Measurements from ENCODE around the gene BATF2.

BATF2 gene

GRCh38 chr11:64996710-64997380 lies at the start of gene BATF2:
BATF2 (minus strand) TSS chr11:64996971; CDS start chr11:64996914, 57 bp downstream.
- Histone ChIP-seq H3K4me3 (ENCODE audit: low read length) (peak within 1 kb of the TSS; percentile 58), H3K36me3 (ENCODE audit: control insufficient read depth, insufficient read depth, low read length) (no peaks in the 10 kb centered on the region), H3K4me1 (ENCODE audit: control insufficient read depth, insufficient read depth, low read length) (peaks cover 24% of the 10 kb centered on the region), H3K9ac (ENCODE audit: low read length) (peak within 1 kb of the TSS; percentile 80), H3K9me3 (ENCODE audit: control insufficient read depth, low read length) (no peaks in the 10 kb centered on the region), H3K27me3 (ENCODE audit: control insufficient read depth, insufficient read depth, low read length) (no peaks in the 10 kb centered on the region)

GRCh38 chr11:65045728-65046127 lies 49.0 kb upstream of the BATF2 start:
- H3K27me3 ChIP-seq (ENCODE audit: control insufficient read depth, insufficient read depth, low read length): no peaks in the 10 kb centered on the region
- H3K36me3 ChIP-seq (ENCODE audit: control insufficient read depth, insufficient read depth, low read length): peaks cover 6% of the 10 kb centered on the region
- no peaks in the 10 kb centered on the region for H3K9me3 ChIP-seq (ENCODE audit: control insufficient read depth, low read length)
- H3K4me1 ChIP-seq (ENCODE audit: control insufficient read depth, insufficient read depth, low read length): peaks cover 11% of the 10 kb centered on the region
- no peak overlapping the region for H3K4me3 ChIP-seq (ENCODE audit: low read length)
- H3K9ac ChIP-seq (ENCODE audit: low read length): no peak overlapping the region

GRCh38 chr11:65045061-65045460 lies 48.3 kb upstream of the BATF2 start:
- Histone ChIP-seq H3K9ac (ENCODE audit: low read length) (no peak overlapping the region), H3K27me3 (ENCODE audit: control insufficient read depth, insufficient read depth, low read length) (no peaks in the 10 kb centered on the region), H3K9me3 (ENCODE audit: control insufficient read depth, low read length) (no peaks in the 10 kb centered on the region), H3K4me1 (ENCODE audit: control insufficient read depth, insufficient read depth, low read length) (peaks cover 11% of the 10 kb centered on the region), H3K36me3 (ENCODE audit: control insufficient read depth, insufficient read depth, low read length) (peaks cover 6% of the 10 kb centered on the region), H3K4me3 (ENCODE audit: low read length) (no peak overlapping the region)

GRCh38 chr11:65043881-65044501 lies 47.2 kb upstream of the BATF2 start:
- Histone ChIP-seq H3K36me3 (ENCODE audit: control insufficient read depth, insufficient read depth, low read length) (peaks cover 6% of the 10 kb centered on the region), H3K4me1 (ENCODE audit: control insufficient read depth, insufficient read depth, low read length) (peaks cover 11% of the 10 kb centered on the region), H3K4me3 (ENCODE audit: low read length) (no peak overlapping the region), H3K9me3 (ENCODE audit: control insufficient read depth, low read length) (no peaks in the 10 kb centered on the region), H3K27me3 (ENCODE audit: control insufficient read depth, insufficient read depth, low read length) (no peaks in the 10 kb centered on the region), H3K9ac (ENCODE audit: low read length) (no peak overlapping the region)

- Histone ChIP-seq H3K9me3 (ENCODE audit: control insufficient read depth, low read length) (no peaks in the 10 kb centered on the region), H3K27me3 (ENCODE audit: control insufficient read depth, insufficient read depth, low read length) (no peaks in the 10 kb centered on the region), H3K4me3 (ENCODE audit: low read length) (no peak overlapping the region), H3K36me3 (ENCODE audit: control insufficient read depth, insufficient read depth, low read length) (peaks cover 6% of the 10 kb centered on the region), H3K4me1 (ENCODE audit: control insufficient read depth, insufficient read depth, low read length) (peaks cover 6% of the 10 kb centered on the region), H3K9ac (ENCODE audit: low read length) (no peak overlapping the region)
These were observed 46.1 kb upstream of the BATF2 start for GRCh38 chr11:65042891-65043290.

- peak within 1 kb of the TSS; percentile 71 for H3K4me3 ChIP-seq (ENCODE audit: low read length)
- H3K9ac ChIP-seq (ENCODE audit: low read length): peak within 1 kb of the TSS; percentile 65
- peaks cover 6% of the 10 kb centered on the region for H3K36me3 ChIP-seq (ENCODE audit: control insufficient read depth, insufficient read depth, low read length)
- H3K27me3 ChIP-seq (ENCODE audit: control insufficient read depth, insufficient read depth, low read length): no peaks in the 10 kb centered on the region
- no peaks in the 10 kb centered on the region for H3K9me3 ChIP-seq (ENCODE audit: control insufficient read depth, low read length)
- H3K4me1 ChIP-seq (ENCODE audit: control insufficient read depth, insufficient read depth, low read length): no peaks in the 10 kb centered on the region
These were observed 44.3 kb upstream of the BATF2 start, which contains the start of gene SAC3D1 for GRCh38 chr11:65040847-65041622. SAC3D1 (plus strand) TSS chr11:65041210; CDS start chr11:65041293, 83 bp downstream.

GRCh38 chr11:65040520-65040846 lies 43.7 kb upstream of the BATF2 start:
- Histone ChIP-seq H3K27me3 (ENCODE audit: control insufficient read depth, insufficient read depth, low read length) (no peaks in the 10 kb centered on the region), H3K36me3 (ENCODE audit: control insufficient read depth, insufficient read depth, low read length) (peaks cover 5% of the 10 kb centered on the region), H3K9ac (ENCODE audit: low read length) (peak overlapping the region; percentile 65), H3K9me3 (ENCODE audit: control insufficient read depth, low read length) (no peaks in the 10 kb centered on the region), H3K4me1 (ENCODE audit: control insufficient read depth, insufficient read depth, low read length) (no peaks in the 10 kb centered on the region), H3K4me3 (ENCODE audit: low read length) (peak overlapping the region; percentile 71)

GRCh38 chr11:65036931-65037330 lies 40.2 kb upstream of the BATF2 start:
- H3K9ac ChIP-seq (ENCODE audit: low read length): no peak overlapping the region
- peaks cover 3% of the 10 kb centered on the region for H3K36me3 ChIP-seq (ENCODE audit: control insufficient read depth, insufficient read depth, low read length)
- no peak overlapping the region for H3K4me3 ChIP-seq (ENCODE audit: low read length)
- H3K4me1 ChIP-seq (ENCODE audit: control insufficient read depth, insufficient read depth, low read length): no peaks in the 10 kb centered on the region
- H3K27me3 ChIP-seq (ENCODE audit: control insufficient read depth, insufficient read depth, low read length): no peaks in the 10 kb centered on the region
- no peaks in the 10 kb centered on the region for H3K9me3 ChIP-seq (ENCODE audit: control insufficient read depth, low read length)

GRCh38 chr11:65035579-65035978 lies 38.8 kb upstream of the BATF2 start:
- peaks cover 3% of the 10 kb centered on the region for H3K36me3 ChIP-seq (ENCODE audit: control insufficient read depth, insufficient read depth, low read length)
- H3K9ac ChIP-seq (ENCODE audit: low read length): no peak overlapping the region
- H3K4me1 ChIP-seq (ENCODE audit: control insufficient read depth, insufficient read depth, low read length): no peaks in the 10 kb centered on the region
- no peaks in the 10 kb centered on the region for H3K9me3 ChIP-seq (ENCODE audit: control insufficient read depth, low read length)
- no peaks in the 10 kb centered on the region for H3K27me3 ChIP-seq (ENCODE audit: control insufficient read depth, insufficient read depth, low read length)
- no peak overlapping the region for H3K4me3 ChIP-seq (ENCODE audit: low read length)

- Histone ChIP-seq H3K36me3 (ENCODE audit: control insufficient read depth, insufficient read depth, low read length) (peaks cover 3% of the 10 kb centered on the region), H3K27me3 (ENCODE audit: control insufficient read depth, insufficient read depth, low read length) (no peaks in the 10 kb centered on the region), H3K9ac (ENCODE audit: low read length) (no peak overlapping the region), H3K9me3 (ENCODE audit: control insufficient read depth, low read length) (no peaks in the 10 kb centered on the region), H3K4me3 (ENCODE audit: low read length) (no peak overlapping the region), H3K4me1 (ENCODE audit: control insufficient read depth, insufficient read depth, low read length) (no peaks in the 10 kb centered on the region)
These were observed 37.7 kb upstream of the BATF2 start for GRCh38 chr11:65034423-65034822.

GRCh38 chr11:65032216-65032615 lies 35.4 kb upstream of the BATF2 start:
- Histone ChIP-seq H3K9ac (ENCODE audit: low read length) (no peak overlapping the region), H3K36me3 (ENCODE audit: control insufficient read depth, insufficient read depth, low read length) (peaks cover 3% of the 10 kb centered on the region), H3K9me3 (ENCODE audit: control insufficient read depth, low read length) (no peaks in the 10 kb centered on the region), H3K4me3 (ENCODE audit: low read length) (no peak overlapping the region), H3K27me3 (ENCODE audit: control insufficient read depth, insufficient read depth, low read length) (no peaks in the 10 kb centered on the region), H3K4me1 (ENCODE audit: control insufficient read depth, insufficient read depth, low read length) (peaks cover 5% of the 10 kb centered on the region)
